ENCODE measurements around the gene KRTCAP3.

Gene KRTCAP3

GRCh38 chr2:27445615-27446014 is 3.4 kb downstream of the KRTCAP3 start:
- TF ChIP-seq ZC3H10 (CRISPR knock-in tag; IDR thresholded peaks at IDR 0.05), result no peak
- no peak for TF ChIP-seq CSDC2 (CRISPR knock-in tag; IDR thresholded peaks at IDR 0.05)
- no peak for TF ChIP-seq CSRNP3 (CRISPR knock-in tag; IDR thresholded peaks at IDR 0.05)
- TF ChIP-seq TSHZ2 (CRISPR knock-in tag; IDR thresholded peaks at IDR 0.05), result no peak
- TF ChIP-seq ZNF8 (CRISPR knock-in tag; IDR thresholded peaks at IDR 0.05), result no peak
- no peak for TF ChIP-seq OSR1 (CRISPR knock-in tag; IDR thresholded peaks at IDR 0.05)
- TF ChIP-seq TCF4 (CRISPR knock-in tag; IDR thresholded peaks at IDR 0.05; ENCODE audit: borderline replicate concordance), result no peak
- TF ChIP-seq ZNF565 (CRISPR knock-in tag; conservative IDR thresholded peaks at IDR 0.05; ENCODE audit: low read depth), result no peak
- no peak for TF ChIP-seq ESRRG (CRISPR knock-in tag; IDR thresholded peaks at IDR 0.05)
- TF ChIP-seq ZFP3 (CRISPR knock-in tag; IDR thresholded peaks at IDR 0.05), result no peak
- TF ChIP-seq RARB (CRISPR knock-in tag; IDR thresholded peaks at IDR 0.05), result no peak
- no peak for TF ChIP-seq ISL1 (CRISPR knock-in tag; IDR thresholded peaks at IDR 0.05)
- TF ChIP-seq PATZ1 (CRISPR knock-in tag; IDR thresholded peaks at IDR 0.05; ENCODE audit: borderline replicate concordance), result no peak
- no peak for TF ChIP-seq BACH2 (CRISPR knock-in tag; IDR thresholded peaks at IDR 0.05; ENCODE audit: borderline replicate concordance)
- no peak for TF ChIP-seq SNAI2 (CRISPR knock-in tag; IDR thresholded peaks at IDR 0.05)
- ATAC-seq, result no peak

GRCh38 chr2:27446057-27446456 is 3.9 kb downstream of the KRTCAP3 start:
- no peak for TF ChIP-seq ARNTL (CRISPR knock-in tag; IDR thresholded peaks at IDR 0.05; ENCODE audit: borderline replicate concordance, low read depth)
- no peak for TF ChIP-seq POU6F1 (CRISPR knock-in tag; IDR thresholded peaks at IDR 0.05; ENCODE audit: borderline replicate concordance, low read depth)
- TF ChIP-seq GLIS3 (CRISPR knock-in tag; IDR thresholded peaks at IDR 0.05), result no peak
- no peak for TF ChIP-seq RARB (CRISPR knock-in tag; IDR thresholded peaks at IDR 0.05)
- TF ChIP-seq TSHZ2 (CRISPR knock-in tag; IDR thresholded peaks at IDR 0.05), result no peak
- no peak for TF ChIP-seq ZNF70 (CRISPR knock-in tag; IDR thresholded peaks at IDR 0.05)
- TF ChIP-seq BACH2 (CRISPR knock-in tag; IDR thresholded peaks at IDR 0.05; ENCODE audit: borderline replicate concordance), result no peak
- TF ChIP-seq ZC3H10 (CRISPR knock-in tag; IDR thresholded peaks at IDR 0.05), result no peak
- TF ChIP-seq ZNF565 (CRISPR knock-in tag; conservative IDR thresholded peaks at IDR 0.05; ENCODE audit: low read depth), result no peak
- ATAC-seq, result no peak

GRCh38 chr2:27448381-27448780 is 6.2 kb downstream of the KRTCAP3 start:
- no peak for ATAC-seq
- TF ChIP-seq CREB5 (CRISPR knock-in tag; IDR thresholded peaks at IDR 0.05; ENCODE audit: low read depth) (no peak), BACH2 (CRISPR knock-in tag; IDR thresholded peaks at IDR 0.05; ENCODE audit: borderline replicate concordance) (no peak), PPARA (CRISPR knock-in tag; IDR thresholded peaks at IDR 0.05; ENCODE audit: borderline replicate concordance) (no peak), ESRRG (CRISPR knock-in tag; IDR thresholded peaks at IDR 0.05) (no peak), ZNF8 (CRISPR knock-in tag; IDR thresholded peaks at IDR 0.05) (no peak), ZNF70 (CRISPR knock-in tag; IDR thresholded peaks at IDR 0.05) (no peak), ZNF565 (CRISPR knock-in tag; conservative IDR thresholded peaks at IDR 0.05; ENCODE audit: low read depth) (no peak), SNAI2 (CRISPR knock-in tag; IDR thresholded peaks at IDR 0.05) (no peak), RARB (CRISPR knock-in tag; IDR thresholded peaks at IDR 0.05) (no peak), POU6F1 (CRISPR knock-in tag; IDR thresholded peaks at IDR 0.05; ENCODE audit: borderline replicate concordance, low read depth) (no peak), TOX (CRISPR knock-in tag; IDR thresholded peaks at IDR 0.05; ENCODE audit: borderline replicate concordance) (no peak)

Data from SK-N-SH treated with all-trans-retinoic acid at 6 μM for 48 hours (cell line).